Measurements from ENCODE around the gene MSANTD1. TPM values are rescaled to one million over a fixed set of nuclear protein-coding genes. Genes with fewer than 3 reads are reported as not detected.

The MSANTD1 gene
- total and polyA plus RNA-seq, 2 of the 8 experiments (the other 6 are each of a cell fraction or from before 2014, with no cell fraction given): 0.23 to 0.45 TPM

DNA sequence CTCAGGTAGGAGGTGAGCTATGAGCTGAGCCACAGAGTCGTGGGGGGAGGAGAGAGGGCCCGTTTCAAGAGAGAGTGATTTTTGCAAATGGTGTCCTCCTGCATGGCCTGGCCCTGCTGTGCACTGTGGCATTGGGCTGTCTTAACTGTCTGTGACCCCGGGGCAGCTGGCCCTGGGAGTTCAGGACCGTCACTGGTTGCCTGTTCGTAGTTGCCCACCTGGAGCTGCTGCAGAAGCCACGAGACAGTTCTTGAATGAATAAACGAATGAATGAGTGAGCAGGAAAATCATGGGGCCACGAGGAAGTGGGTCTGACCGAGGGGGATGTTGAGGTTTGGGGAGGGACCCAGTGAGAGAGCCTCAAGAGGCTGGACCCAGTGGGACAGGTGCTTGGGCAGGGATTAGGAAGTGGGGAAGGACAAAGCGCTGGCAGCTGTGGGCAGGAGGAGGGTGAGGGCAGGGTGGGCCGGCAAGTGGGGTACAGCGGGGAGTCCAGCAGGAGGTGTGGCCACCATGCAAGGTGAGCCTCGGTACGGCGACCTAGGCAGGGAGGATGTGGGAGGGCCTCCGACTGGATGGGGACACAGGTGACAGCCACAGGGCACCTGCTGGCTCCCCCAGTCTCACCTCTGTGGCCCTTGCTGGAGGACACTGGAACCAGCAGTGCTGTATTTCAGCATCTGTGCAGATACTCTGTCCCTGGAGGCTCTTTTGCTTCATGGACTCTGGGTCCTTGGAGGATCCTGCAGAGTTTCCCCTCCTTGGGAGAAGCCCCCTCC, 54.0 kb downstream of the MSANTD1 start:
- Histone ChIP-seq H3K4me1 (replicated peaks in 1 of 4; ENCODE audit: control insufficient read depth in 3 of 4, insufficient read depth in 4 of 4, low read length in 3 of 4) (peaks cover 0 to 18% (median 6%) of the 10 kb centered on the region in 4 experiments; a peak in 4 of 7 replicates), H3K14ac (ENCODE audit: insufficient read length) (no peak overlapping the region), H2BK120ac (replicated peaks; ENCODE audit: low read depth, low read length) (no peak overlapping the region), H3K23ac (ENCODE audit: insufficient read length) (no peak overlapping the region), H3K4me2 (ENCODE audit: insufficient read depth in 1 of 2, low read depth in 2 of 2, low read length in 2 of 2) (no peak overlapping the region), H3K9me3 (ENCODE audit: insufficient read depth in 2 of 2, low read depth in 1 of 2, low read length in 1 of 2) (no peaks in the 10 kb centered on the region), H3K56ac (replicated peaks; ENCODE audit: insufficient read length, low read depth, low read length) (no peak overlapping the region), H2BK20ac (ENCODE audit: low read length) (no peak overlapping the region), H2BK12ac (ENCODE audit: low read depth, low read length) (no peak overlapping the region), H3K79me2 (ENCODE audit: control insufficient read depth in 1 of 2, insufficient read depth in 2 of 2, low read length in 2 of 2) (peaks cover 0 to 3% of the 10 kb centered on the region in 2 experiments; a peak in 1 of 4 replicates), H4K20me1 (replicated peaks in 1 of 2; ENCODE audit: control insufficient read depth in 1 of 2, insufficient read depth in 2 of 2, low read length in 2 of 2) (peaks cover 3 to 16% of the 10 kb centered on the region in 2 experiments), H2AK5ac (ENCODE audit: low read depth, low read length) (no peak overlapping the region), H3K27ac (ENCODE audit: low read depth, low read length) (no peak overlapping the region), H3K9ac (replicated peaks in 1 of 4; ENCODE audit: extremely low read depth in 1 of 4, low read depth in 3 of 4, low read length in 3 of 4) (no peak overlapping the region), H4K8ac (ENCODE audit: extremely low read depth, insufficient read depth, low read length) (0 out of 2 replicates have a peak overlapping the region, but pooled peaks have one; percentile 30), H3K4me3 (ENCODE audit: extremely low read depth in 1 of 4, insufficient read depth in 2 of 4, low read depth in 3 of 4, low read length in 4 of 4) (no peak overlapping the region), H2BK15ac (ENCODE audit: low read length) (no peak overlapping the region), H2AFZ (ENCODE audit: low read length) (no peak overlapping the region), H3K23me2 (ENCODE audit: low read depth, low read length) (no peaks in the 10 kb centered on the region), H4K5ac (ENCODE audit: insufficient read length, low read depth, low read length) (no peak overlapping the region), H3K36me3 (ENCODE audit: control insufficient read depth in 2 of 4, insufficient read depth in 4 of 4, low read length in 3 of 4) (no peaks in the 10 kb centered on the region), H3K79me1 (ENCODE audit: low read depth, low read length) (peaks cover 12% of the 10 kb centered on the region), H3K4ac (replicated peaks; ENCODE audit: insufficient read length, low read depth, low read length) (no peak overlapping the region), H3K27me3 (replicated peaks in 1 of 4; ENCODE audit: control insufficient read depth in 3 of 4, extremely low read depth in 1 of 4, insufficient read depth in 3 of 4, low read length in 3 of 4) (no peaks in the 10 kb centered on the region), H4K91ac (replicated peaks; ENCODE audit: insufficient read length, low read length) (no peak overlapping the region), H2BK5ac (ENCODE audit: low read depth, low read length) (no peak overlapping the region), H3K18ac (ENCODE audit: extremely low read depth, low read length) (no peak overlapping the region; the same call in 1 of the 2 replicates)
- ChIA-PET POLR2A (ENCODE audit: partially characterized antibody) (interaction anchor here (0.9 to 3.4 kb wide), 2 partner anchors 9 to 63 kb away, joined by 3 to 16 read pairs; no protein-coding TSS in a partner anchor), CTCF (ENCODE audit: partially characterized antibody) (interaction anchor here (0.9 to 2.0 kb wide), 5 partner anchors 11 to 288 kb away, joined by 3 to 13 read pairs (median 4); no protein-coding TSS in a partner anchor)
- DNase-seq (ENCODE audit: low read depth in 1 of 2, low spot score in 2 of 2): peak in 1 of 2 experiments; percentile 50
- FAIRE-seq: no peak
- WGBS, 2 experiments (ENCODE audit: extremely low coverage in 1 of 2, insufficient coverage in 1 of 2, insufficient read length in 1 of 2, insufficient replicate concordance in 2 of 2, low coverage in 1 of 2, low lambda C conversion rate in 2 of 2, missing lambda C conversion rate in 1 of 2): 78% methylated on average over 14 of the region's 16 CpGs; no CpG with 5 or more reads in 1 of the 2 experiments
- TF ChIP-seq RNF2 (IDR thresholded peaks at IDR 0.05; ENCODE audit: borderline replicate concordance, low read depth, low read length, missing control alignments, poor library complexity, severe bottlenecking) (no peak), SIX5 (IDR thresholded peaks at IDR 0.05; ENCODE audit: low read depth, low read length) (no peak), SIN3A (conservative IDR thresholded peaks at IDR 0.05 in 1 of 2, IDR thresholded peaks at IDR 0.05 in 1 of 2; ENCODE audit: low read depth in 1 of 2, low read length in 2 of 2) (no peak), EGR1 (IDR thresholded peaks at IDR 0.05; ENCODE audit: borderline replicate concordance, low read depth, low read length) (no peak), SRF (IDR thresholded peaks at IDR 0.05; ENCODE audit: low read depth, low read length) (no peak), POU5F1 (IDR thresholded peaks at IDR 0.05; ENCODE audit: low read depth, low read length) (no peak), NRF1 (IDR thresholded peaks at IDR 0.05; ENCODE audit: low read depth, low read length) (no peak), CEBPB (IDR thresholded peaks at IDR 0.05; ENCODE audit: low read depth, low read length) (no peak), SP4 (IDR thresholded peaks at IDR 0.05; ENCODE audit: low read length) (no peak)
- TF ChIP-seq, protein P1, sequence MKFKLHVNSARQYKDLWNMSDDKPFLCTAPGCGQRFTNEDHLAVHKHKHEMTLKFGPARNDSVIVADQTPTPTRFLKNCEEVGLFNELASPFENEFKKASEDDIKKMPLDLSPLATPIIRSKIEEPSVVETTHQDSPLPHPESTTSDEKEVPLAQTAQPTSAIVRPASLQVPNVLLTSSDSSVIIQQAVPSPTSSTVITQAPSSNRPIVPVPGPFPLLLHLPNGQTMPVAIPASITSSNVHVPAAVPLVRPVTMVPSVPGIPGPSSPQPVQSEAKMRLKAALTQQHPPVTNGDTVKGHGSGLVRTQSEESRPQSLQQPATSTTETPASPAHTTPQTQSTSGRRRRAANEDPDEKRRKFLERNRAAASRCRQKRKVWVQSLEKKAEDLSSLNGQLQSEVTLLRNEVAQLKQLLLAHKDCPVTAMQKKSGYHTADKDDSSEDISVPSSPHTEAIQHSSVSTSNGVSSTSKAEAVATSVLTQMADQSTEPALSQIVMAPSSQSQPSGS (IDR thresholded peaks at IDR 0.05; ENCODE audit: low read length): no peak

Measured in H1 (cell line).